ENCODE data around the gene SLC10A1.

The SLC10A1 gene

GRCh38 chr14:69803753-69804152, 6.7 kb upstream of the SLC10A1 start:
- POLR2A ChIA-PET: no interaction called here
- DNase-seq (ENCODE audit: low read depth, low spot score): no peak
- H3K4me3 ChIP-seq (ENCODE audit: low read depth, low read length): no peak overlapping the region
- CTCF ChIA-PET: no interaction called here
- TF ChIP-seq CTCF (IDR thresholded peaks at IDR 0.05; ENCODE audit: insufficient read depth, low read length, missing control alignments): no peak

GRCh38 chr14:69798339-69798735, 1.3 kb upstream of the SLC10A1 start:
- no peak for TF ChIP-seq CTCF (IDR thresholded peaks at IDR 0.05; ENCODE audit: insufficient read depth, low read length, missing control alignments)
- POLR2A ChIA-PET: no interaction called here

GRCh38 chr14:69797573-69798338, 715 bp upstream of the SLC10A1 start:
- TF ChIP-seq CTCF (IDR thresholded peaks at IDR 0.05; ENCODE audit: insufficient read depth, low read length, missing control alignments): no peak
- POLR2A ChIA-PET: no interaction called here

More at GRCh38 chr14:69798339-69798735, 1.3 kb upstream of the SLC10A1 start:
- CTCF ChIA-PET: no interaction called here
- H3K4me3 ChIP-seq (ENCODE audit: low read depth, low read length): no peak overlapping the region
- DNase-seq (ENCODE audit: low read depth, low spot score): no peak

GRCh38 chr14:69795691-69796090, 1.4 kb downstream of the SLC10A1 start:
- POLR2A ChIA-PET: no interaction called here
- no peak for TF ChIP-seq CTCF (IDR thresholded peaks at IDR 0.05; ENCODE audit: insufficient read depth, low read length, missing control alignments)
- no peak for DNase-seq (ENCODE audit: low read depth, low spot score)
- CTCF ChIA-PET: interaction anchor here (2.8 kb wide), 1 partner anchor 23 kb away, joined by 9 read pairs; no protein-coding TSS in a partner anchor
- no peak overlapping the region for H3K4me3 ChIP-seq (ENCODE audit: low read depth, low read length)

More at GRCh38 chr14:69797573-69798338, 715 bp upstream of the SLC10A1 start:
- CTCF ChIA-PET: interaction anchor here (2.8 kb wide), 1 partner anchor 21 kb away, joined by 9 read pairs; no protein-coding TSS in a partner anchor
- DNase-seq (ENCODE audit: low read depth, low spot score): no peak
- H3K4me3 ChIP-seq (ENCODE audit: low read depth, low read length): no peak overlapping the region

GRCh38 chr14:69794791-69795190, 2.2 kb downstream of the SLC10A1 start:
- H3K4me3 ChIP-seq (ENCODE audit: low read depth, low read length): no peak overlapping the region
- no peak for TF ChIP-seq CTCF (IDR thresholded peaks at IDR 0.05; ENCODE audit: insufficient read depth, low read length, missing control alignments)
- ChIA-PET POLR2A (interaction anchor here (0.6 kb wide), 1 partner anchor 47 kb away, joined by 3 read pairs; no protein-coding TSS in a partner anchor), CTCF (no interaction called here)
- no peak for DNase-seq (ENCODE audit: low read depth, low spot score)

GRCh38 chr14:69792887-69793421, 4.1 kb downstream of the SLC10A1 start:
- DNase-seq (ENCODE audit: low read depth, low spot score): no peak
- ChIA-PET CTCF (no interaction called here), POLR2A (no interaction called here)
- no peak for TF ChIP-seq CTCF (IDR thresholded peaks at IDR 0.05; ENCODE audit: insufficient read depth, low read length, missing control alignments)
- H3K4me3 ChIP-seq (ENCODE audit: low read depth, low read length): no peak overlapping the region

Data from AG04449 (cell line).